RWPE1 (cell line): ENCODE results near the gene TOLLIP.

ENCODE experiments used
- CTCF ChIA-PET: fragments of 350-600 bp; sonication (Branson Sonifier 250); formaldehyde crosslinking; extraction: SDS; loops from one replicate; lab custom pipeline; 2021; lab: Yijun Ruan, JAX
- POLR2A ChIA-PET: fragments of 400-600 bp; formaldehyde crosslinking; extraction: SDS; loops from one replicate; lab custom pipeline; 2020; ENCODE audit warnings: antibody characterized with exemption; ENCODE audit not compliant: low non-redundant PET; lab: Yijun Ruan, JAX
- DNase-seq: peaks from one replicate; pipeline ENCODE4 v3.0.0; 2012; ENCODE audit warnings: low spot score
- H3K27ac ChIP-seq: fragments of 450-650 bp; 2 replicates; pipeline ENCODE4 v1.5.1; 2017
- CTCF ChIP-seq: fragments of 450-650 bp; conservative IDR thresholded peaks from 2 replicates; pipeline ENCODE4 v1.5.1; 2017; ENCODE audit warnings: low read depth, mild to moderate bottlenecking

TOLLIP gene

GRCh38 chr11:1297011-1297575 lies 12.3 kb downstream of the TOLLIP start:
- POLR2A ChIA-PET, result no interaction called here

DNA sequence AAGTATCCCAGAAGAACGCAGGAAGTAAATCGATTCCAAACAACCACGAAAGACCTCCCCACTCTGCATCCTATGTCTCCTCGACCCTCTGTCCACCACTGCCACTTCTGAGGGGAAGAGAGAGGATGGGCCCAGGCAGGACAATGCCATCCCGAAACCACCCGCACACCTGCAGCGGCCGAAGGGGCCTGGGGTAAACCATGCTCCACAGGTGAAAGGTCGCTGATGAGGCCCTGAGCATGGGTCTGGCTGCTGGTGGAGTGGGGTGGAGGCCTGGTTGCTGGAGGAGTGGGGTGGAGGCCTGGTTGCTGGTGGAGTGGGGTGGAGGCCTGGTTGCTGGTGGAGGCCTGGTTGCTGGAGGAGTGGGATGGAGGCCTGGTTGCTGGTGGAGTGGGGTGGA lies 13.1 kb downstream of the TOLLIP start:
- DNase-seq, result no peak
- TF ChIP-seq CTCF, result no peak
- no peak overlapping the region for H3K27ac ChIP-seq
- ChIA-PET POLR2A (no interaction called here), CTCF (no interaction called here)

More at GRCh38 chr11:1297011-1297575, 12.3 kb downstream of the TOLLIP start:
- H3K27ac ChIP-seq, result no peak overlapping the region
- CTCF ChIA-PET, result no interaction called here
- no peak for TF ChIP-seq CTCF
- DNase-seq, result no peak

DNA sequence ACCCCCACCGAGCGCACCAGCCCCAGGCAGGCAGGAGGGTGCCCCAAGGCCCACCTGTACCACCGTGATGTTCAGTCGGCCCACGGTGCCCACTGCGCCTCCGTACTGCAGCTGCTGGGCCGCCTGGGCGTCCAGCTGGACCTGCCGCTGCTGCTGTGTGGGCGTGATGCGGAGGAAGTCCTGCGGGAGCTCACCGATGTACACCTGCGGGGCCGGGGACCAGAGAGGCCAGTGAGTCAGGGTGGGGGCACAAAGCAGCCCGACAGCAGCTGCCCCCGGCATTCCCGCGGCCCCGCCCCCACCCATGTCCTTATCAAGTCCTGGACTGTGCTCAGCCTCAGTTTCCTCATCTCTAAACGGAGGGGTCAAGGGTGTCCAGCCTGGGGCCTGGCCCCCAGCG lies 13.8 kb downstream of the TOLLIP start:
- no peak overlapping the region for H3K27ac ChIP-seq
- CTCF ChIA-PET, result no interaction called here
- no peak for DNase-seq
- TF ChIP-seq CTCF, result no peak
- POLR2A ChIA-PET, result no interaction called here

DNA sequence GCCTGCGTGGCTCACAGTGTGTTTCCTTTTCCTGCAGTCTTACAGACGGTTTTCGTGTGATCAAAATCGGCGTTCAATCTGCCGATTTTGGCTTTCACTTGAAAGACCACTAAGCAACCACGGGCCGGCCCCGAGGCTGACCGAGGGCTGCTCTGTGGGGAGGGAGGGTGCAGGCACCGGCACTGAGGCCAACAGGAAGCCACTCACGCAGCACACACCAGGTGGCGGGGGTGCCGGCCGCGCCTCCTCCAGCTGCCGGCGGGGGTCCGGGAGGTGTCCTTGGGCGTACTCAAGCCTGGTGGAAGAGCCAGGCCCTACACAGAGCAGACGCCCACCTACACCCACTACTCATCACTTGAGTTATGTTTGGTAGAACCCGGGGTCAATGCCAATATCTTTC lies 14.3 kb downstream of the TOLLIP start:
- ChIA-PET POLR2A (no interaction called here), CTCF (no interaction called here)
- TF ChIP-seq CTCF, result no peak
- DNase-seq, result no peak
- no peak overlapping the region for H3K27ac ChIP-seq

DNA sequence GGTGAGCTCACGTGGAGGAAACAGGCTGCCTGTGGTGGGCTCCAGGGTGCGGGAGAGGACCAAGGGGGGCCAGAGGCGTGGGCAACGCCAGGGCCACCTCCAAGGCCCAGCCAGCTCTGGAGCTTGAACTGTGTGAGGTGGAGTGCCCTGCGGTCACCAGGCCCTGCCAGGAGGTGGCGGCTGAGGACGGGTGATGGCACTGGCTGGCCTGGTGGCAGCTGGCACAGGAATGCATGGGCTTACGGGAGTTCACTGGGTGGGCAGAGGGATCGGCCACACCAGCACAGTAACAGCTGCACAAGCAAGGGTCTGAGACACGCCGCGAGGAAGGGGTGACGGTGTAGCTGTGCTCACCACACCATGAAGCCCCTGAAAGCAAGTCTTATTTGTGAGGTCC lies 15.8 kb downstream of the TOLLIP start:
- TF ChIP-seq CTCF, result peak; percentile 25; the same call in 1 of the 2 replicates
- CTCF ChIA-PET, result interaction anchor here (0.6 to 1.2 kb wide), 4 partner anchors 9 to 148 kb away, joined by 3 to 4 read pairs (median 4); no protein-coding TSS in a partner anchor
- POLR2A ChIA-PET, result no interaction called here
- 0 out of 2 replicates have a peak overlapping the region, but pooled peaks have one; percentile 12 for H3K27ac ChIP-seq
- peak; percentile 11 for DNase-seq

GRCh38 chr11:1292644-1293618 lies 16.5 kb downstream of the TOLLIP start:
- TF ChIP-seq CTCF, result no peak
- CTCF ChIA-PET, result interaction anchor here (0.6 to 1.2 kb wide), 4 partner anchors 10 to 148 kb away, joined by 3 to 4 read pairs (median 4); no protein-coding TSS in a partner anchor
- DNase-seq, result no peak
- peak overlapping the region; percentile 41 for H3K27ac ChIP-seq
- POLR2A ChIA-PET, result no interaction called here
